Loucy (cell line): Measurements from ENCODE around the gene IP6K3.
A peak's percentile ranks its signal among the peaks of the same experiment; 100 is the strongest.

Experiments
- H2AFZ ChIP-seq: fragments of 200-600 bp; sonication (generic); 2 replicates; pipeline ENCODE4 v1.6.0; 2016; ENCODE audit warnings: antibody characterized with exemption, mild to moderate bottlenecking, low read length, moderate library complexity
- H3F3A ChIP-seq: fragments of 200-600 bp; 2 replicates; pipeline ENCODE4 v1.6.0; 2016; ENCODE audit warnings: antibody characterized with exemption, low read depth, mild to moderate bottlenecking
- H3K27me3 ChIP-seq: fragments of 200-600 bp; sonication (generic); 2 replicates; pipeline ENCODE4 v1.6.1; 2014; ENCODE audit warnings: low read length, mild to moderate bottlenecking; ENCODE audit not compliant: insufficient read depth, poor library complexity, severe bottlenecking
- H3K36me3 ChIP-seq: fragments of 200-600 bp; sonication (generic); 2 replicates; pipeline ENCODE4 v1.6.1; 2016; ENCODE audit warnings: low read length; ENCODE audit not compliant: insufficient read depth
- H3K4me1 ChIP-seq: fragments of 200-600 bp; sonication (generic); 2 replicates; pipeline ENCODE4 v1.5.1; 2014; ENCODE audit warnings: low read length, mild to moderate bottlenecking; ENCODE audit not compliant: insufficient read depth, poor library complexity, severe bottlenecking
- H3K4me2 ChIP-seq: fragments of 200-600 bp; sonication (generic); 2 replicates; pipeline ENCODE4 v1.6.0; 2014; ENCODE audit warnings: antibody characterized with exemption, low read length, low read depth, mild to moderate bottlenecking; ENCODE audit not compliant: poor library complexity, severe bottlenecking
- H3K4me3 ChIP-seq: fragments of 200-600 bp; sonication (generic); 2 replicates; pipeline ENCODE4 v1.5.1; 2014; ENCODE audit warnings: low read length, mild to moderate bottlenecking, mixed read lengths; ENCODE audit not compliant: poor library complexity, severe bottlenecking
- H3K79me2 ChIP-seq: fragments of 200-600 bp; sonication (generic); 2 replicates; pipeline ENCODE4 v1.6.1; 2014; ENCODE audit warnings: low read length; ENCODE audit not compliant: insufficient read depth
- H3K9ac ChIP-seq: fragments of 200-600 bp; sonication (generic); 2 replicates; pipeline ENCODE4 v1.6.0; 2014; ENCODE audit warnings: mild to moderate bottlenecking, low read depth, low read length, moderate library complexity; ENCODE audit not compliant: poor library complexity, severe bottlenecking
- H3K9me2 ChIP-seq: fragments of 200-600 bp; sonication (generic); replicated peaks from 2 replicates; pipeline ENCODE4 v1.6.1; 2016; ENCODE audit warnings: low read depth, low read length, mixed read lengths
- H3K9me3 ChIP-seq: fragments of 200-600 bp; sonication (generic); 2 replicates; pipeline ENCODE4 v1.6.1; 2014; ENCODE audit warnings: mild to moderate bottlenecking, antibody characterized with exemption, low read length, low read depth; ENCODE audit not compliant: insufficient read depth
- H4K20me1 ChIP-seq: fragments of 200-600 bp; sonication (generic); 2 replicates; pipeline ENCODE4 v1.6.0; 2014; ENCODE audit warnings: antibody characterized with exemption, low read length, mild to moderate bottlenecking; ENCODE audit not compliant: insufficient read depth, poor library complexity, severe bottlenecking
- CTCF ChIP-seq: fragments of 200-600 bp; sonication (generic); conservative IDR thresholded peaks from 2 replicates; pipeline ENCODE4 v1.5.1; 2014; ENCODE audit warnings: mild to moderate bottlenecking, antibody characterized with exemption, low read length
- EZH2phosphoT487 ChIP-seq: fragments of 200-600 bp; IDR thresholded peaks from 2 replicates; pipeline ENCODE4 v1.6.1; 2018; ENCODE audit warnings: antibody characterized with exemption, mild to moderate bottlenecking, moderate library complexity, borderline replicate concordance

The IP6K3 gene

DNA sequence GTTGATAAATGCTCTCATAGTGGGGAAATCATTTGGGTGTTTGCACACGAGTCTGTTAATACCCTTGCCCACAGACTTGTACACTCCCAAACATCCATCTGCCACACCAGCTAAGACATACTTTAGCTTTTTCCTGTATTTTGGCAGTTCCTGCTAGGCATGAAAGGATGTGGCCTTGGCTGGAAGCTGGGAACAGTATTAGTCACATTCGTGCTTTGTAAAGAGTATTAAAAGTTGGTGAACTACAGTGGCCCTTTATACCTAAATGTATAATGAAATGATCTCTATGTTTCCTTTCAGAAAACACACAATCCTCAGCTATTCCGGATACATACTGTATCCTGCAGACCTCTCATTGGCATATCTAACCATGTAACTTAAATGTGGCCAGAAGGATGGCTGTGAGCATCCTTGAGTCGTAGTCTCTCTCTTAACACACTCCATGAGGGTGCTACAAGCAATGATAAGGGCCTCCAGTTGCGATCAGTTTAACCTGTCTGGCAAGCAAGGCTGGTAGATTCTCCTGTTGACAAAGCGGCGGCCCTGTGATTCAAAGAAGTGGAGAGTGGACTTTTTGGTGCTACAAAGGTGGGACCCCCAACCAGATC lies 40.7 kb upstream of the IP6K3 start:
- peaks cover 7% of the 10 kb centered on the region; the same call in 1 of the 2 replicates for H3K36me3 ChIP-seq
- peaks cover 64% of the 10 kb centered on the region for H3K79me2 ChIP-seq
- no peak for TF ChIP-seq EZH2phosphoT487
- TF ChIP-seq CTCF, result no peak
- H3K9me2 ChIP-seq, result no peaks in the 10 kb centered on the region
- no peak overlapping the region for H2AFZ ChIP-seq
- H3K4me2 ChIP-seq, result peak overlapping the region; percentile 98
- H3K9me3 ChIP-seq, result no peaks in the 10 kb centered on the region
- H3K4me3 ChIP-seq, result peak overlapping the region; percentile 93
- H3K27me3 ChIP-seq, result no peaks in the 10 kb centered on the region
- peaks cover 34% of the 10 kb centered on the region for H4K20me1 ChIP-seq
- peak overlapping the region; percentile 83 for H3K9ac ChIP-seq
- H3F3A ChIP-seq, result no peaks in the 10 kb centered on the region
- peaks cover 46% of the 10 kb centered on the region for H3K4me1 ChIP-seq

- H3K4me2 ChIP-seq, result peak overlapping the region; percentile 98
- H3K9ac ChIP-seq, result peak overlapping the region; percentile 83
- H3K9me2 ChIP-seq, result no peaks in the 10 kb centered on the region
- H3F3A ChIP-seq, result no peaks in the 10 kb centered on the region
- no peak overlapping the region for H2AFZ ChIP-seq
- no peaks in the 10 kb centered on the region for H3K27me3 ChIP-seq
- H3K4me3 ChIP-seq, result peak overlapping the region; percentile 93
- TF ChIP-seq EZH2phosphoT487 (no peak), CTCF (no peak)
- H3K4me1 ChIP-seq, result peaks cover 46% of the 10 kb centered on the region
- H3K9me3 ChIP-seq, result no peaks in the 10 kb centered on the region
- H4K20me1 ChIP-seq, result peaks cover 34% of the 10 kb centered on the region
- peaks cover 7% of the 10 kb centered on the region; the same call in 1 of the 2 replicates for H3K36me3 ChIP-seq
- H3K79me2 ChIP-seq, result peaks cover 65% of the 10 kb centered on the region
Measured at GRCh38 chr6:33786736-33787135, 40.0 kb upstream of the IP6K3 start.

DNA sequence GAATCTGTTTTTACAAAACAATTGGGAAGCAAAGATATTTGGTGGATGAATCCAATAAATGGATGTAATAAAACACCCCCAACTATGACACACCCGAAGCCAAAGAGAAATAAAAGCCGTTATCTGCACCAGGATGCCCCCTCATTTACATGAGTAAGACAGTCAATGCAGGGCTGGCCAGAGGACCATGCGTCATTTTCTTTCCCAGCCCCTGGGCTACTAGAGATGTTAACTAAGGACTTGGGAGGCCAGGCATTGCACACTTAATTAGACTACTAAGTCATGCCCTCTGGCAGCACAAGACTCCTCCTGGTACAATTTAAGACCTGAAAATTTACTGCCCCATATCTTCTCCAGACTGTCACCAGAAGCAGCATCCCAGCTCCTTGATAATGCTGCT lies 39.1 kb upstream of the IP6K3 start:
- Histone ChIP-seq H3K4me2 (peak overlapping the region; percentile 98), H3K4me3 (peak overlapping the region; percentile 93), H2AFZ (no peak overlapping the region), H3K9me2 (no peaks in the 10 kb centered on the region), H3K79me2 (peaks cover 65% of the 10 kb centered on the region), H3K4me1 (peaks cover 41% of the 10 kb centered on the region), H3K9ac (peak overlapping the region; percentile 83), H3K36me3 (peaks cover 11% of the 10 kb centered on the region; the same call in 1 of the 2 replicates), H4K20me1 (peaks cover 34% of the 10 kb centered on the region), H3F3A (no peaks in the 10 kb centered on the region), H3K9me3 (no peaks in the 10 kb centered on the region), H3K27me3 (no peaks in the 10 kb centered on the region)
- TF ChIP-seq CTCF (no peak), EZH2phosphoT487 (no peak)
